ENCODE results near the gene TUBGCP4.
A peak's percentile ranks its signal among the peaks of the same experiment; 100 is the strongest.
"Not testable (repeated sequence)": the region's sequence is repeated elsewhere in the genome, so short reads cannot be mapped to it uniquely, and the experiment has no call there.

TUBGCP4 gene, protein sequence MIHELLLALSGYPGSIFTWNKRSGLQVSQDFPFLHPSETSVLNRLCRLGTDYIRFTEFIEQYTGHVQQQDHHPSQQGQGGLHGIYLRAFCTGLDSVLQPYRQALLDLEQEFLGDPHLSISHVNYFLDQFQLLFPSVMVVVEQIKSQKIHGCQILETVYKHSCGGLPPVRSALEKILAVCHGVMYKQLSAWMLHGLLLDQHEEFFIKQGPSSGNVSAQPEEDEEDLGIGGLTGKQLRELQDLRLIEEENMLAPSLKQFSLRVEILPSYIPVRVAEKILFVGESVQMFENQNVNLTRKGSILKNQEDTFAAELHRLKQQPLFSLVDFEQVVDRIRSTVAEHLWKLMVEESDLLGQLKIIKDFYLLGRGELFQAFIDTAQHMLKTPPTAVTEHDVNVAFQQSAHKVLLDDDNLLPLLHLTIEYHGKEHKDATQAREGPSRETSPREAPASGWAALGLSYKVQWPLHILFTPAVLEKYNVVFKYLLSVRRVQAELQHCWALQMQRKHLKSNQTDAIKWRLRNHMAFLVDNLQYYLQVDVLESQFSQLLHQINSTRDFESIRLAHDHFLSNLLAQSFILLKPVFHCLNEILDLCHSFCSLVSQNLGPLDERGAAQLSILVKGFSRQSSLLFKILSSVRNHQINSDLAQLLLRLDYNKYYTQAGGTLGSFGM

GRCh38 chr15:43370975-43371974 lies at the start of gene TUBGCP4, which contains the start of gene ZSCAN29:
TSS of gene TUBGCP4 (plus strand) at chr15:43371101. CDS start at chr15:43371355, 254 bp downstream.
TSS of gene ZSCAN29 (minus strand) at chr15:43371043. CDS start at chr15:43369913, 1,130 bp downstream.
- DNase-seq (ENCODE audit: low read depth in 2 of 2): peak; percentile 46 to 52

- DNase-seq (ENCODE audit: low read depth in 2 of 2): no peak
These were observed 45.7 kb upstream of the TUBGCP4 start for GRCh38 chr15:43325039-43325684.

DNA sequence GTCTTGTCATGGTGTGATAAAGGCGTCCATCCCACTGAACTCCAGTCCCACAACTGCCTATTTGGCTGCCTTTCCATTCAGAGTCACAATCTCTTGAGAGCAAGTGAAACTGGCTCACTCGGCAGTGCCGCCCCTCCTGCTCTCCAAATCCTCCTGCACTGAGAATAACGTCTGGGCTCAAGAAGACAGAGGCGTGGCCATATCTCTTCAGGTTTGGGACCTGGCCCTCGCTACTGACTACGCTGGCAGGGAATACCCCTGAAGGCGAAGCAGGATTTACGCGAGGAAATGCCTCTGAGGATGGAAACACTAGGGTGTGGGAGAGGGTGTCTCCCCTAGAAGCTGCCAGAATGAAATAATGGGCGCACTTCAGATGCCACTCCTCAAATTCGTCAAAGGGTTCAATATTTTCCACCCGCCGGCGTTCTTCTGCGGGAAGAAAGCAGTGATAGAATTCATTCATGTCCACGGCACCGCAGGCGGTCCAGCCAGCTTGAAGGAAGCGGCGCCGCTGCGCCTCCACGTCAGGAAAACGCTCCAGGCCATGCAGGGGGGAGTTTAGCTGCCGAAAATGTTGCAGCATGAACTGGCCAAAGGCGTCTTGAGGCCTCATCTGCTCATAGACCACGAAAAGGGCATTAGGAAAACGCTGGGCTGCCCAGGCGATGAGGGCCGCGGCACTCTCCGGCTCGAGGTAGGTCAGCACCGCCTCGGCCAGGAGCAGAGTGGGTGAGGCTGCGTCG lies 41.5 kb upstream of the TUBGCP4 start:
- no peak for DNase-seq (ENCODE audit: low read depth in 2 of 2)

DNA sequence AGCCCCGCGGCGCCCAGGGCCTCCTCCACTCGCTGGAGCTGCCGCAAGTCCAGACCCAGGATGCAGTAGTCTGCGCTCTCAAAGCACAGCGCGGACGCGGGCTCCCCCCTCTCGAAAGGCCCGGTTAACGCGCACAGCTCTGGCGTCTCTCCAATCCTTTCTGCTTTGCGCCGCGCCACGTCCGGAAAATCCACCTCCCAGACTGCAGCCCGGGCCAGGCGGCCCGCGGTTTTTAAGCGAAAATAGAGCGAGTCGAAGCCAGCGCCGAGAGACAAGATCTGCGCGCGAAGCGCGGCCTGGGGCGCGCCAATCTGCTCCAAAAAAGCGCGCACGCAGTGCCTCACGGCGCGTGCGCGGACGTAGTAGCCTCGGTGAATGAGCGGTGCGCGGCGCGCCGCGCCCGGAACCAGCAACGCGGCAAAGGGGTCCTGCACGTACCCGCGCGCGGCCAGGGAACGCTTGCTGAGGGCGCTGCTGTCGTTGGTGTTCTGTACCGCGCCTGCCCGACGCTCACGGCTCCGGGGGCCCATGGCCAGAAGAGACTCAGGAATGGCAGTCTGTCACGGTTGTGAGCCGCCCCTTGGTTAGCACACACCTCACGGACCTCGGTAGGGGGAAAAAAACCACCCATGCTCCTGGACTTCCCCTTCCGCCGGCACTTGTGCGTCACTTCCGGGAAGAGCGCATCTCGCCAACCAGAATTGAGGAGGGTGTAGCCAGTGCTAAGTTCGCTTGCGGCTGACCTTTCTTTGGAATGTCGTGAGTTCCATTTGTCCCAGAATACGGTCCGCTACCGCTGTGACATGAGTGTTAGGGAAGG lies 40.7 kb upstream of the TUBGCP4 start, which contains the start of gene LCMT2:
Gene LCMT2, minus strand, starts transcription at position 614 of the 820 bp plus-strand sequence. Its CDS starts 84 bp downstream, at position 530.
- DNase-seq (ENCODE audit: low read depth in 2 of 2): peak; percentile 86 to 88

GRCh38 chr15:43330780-43331087 lies 40.2 kb upstream of the TUBGCP4 start:
- no peak for DNase-seq (ENCODE audit: low read depth in 2 of 2)

- DNase-seq (ENCODE audit: low read depth in 2 of 2): no peak
These were observed 24.6 kb upstream of the TUBGCP4 start for GRCh38 chr15:43346305-43346704.

DNA sequence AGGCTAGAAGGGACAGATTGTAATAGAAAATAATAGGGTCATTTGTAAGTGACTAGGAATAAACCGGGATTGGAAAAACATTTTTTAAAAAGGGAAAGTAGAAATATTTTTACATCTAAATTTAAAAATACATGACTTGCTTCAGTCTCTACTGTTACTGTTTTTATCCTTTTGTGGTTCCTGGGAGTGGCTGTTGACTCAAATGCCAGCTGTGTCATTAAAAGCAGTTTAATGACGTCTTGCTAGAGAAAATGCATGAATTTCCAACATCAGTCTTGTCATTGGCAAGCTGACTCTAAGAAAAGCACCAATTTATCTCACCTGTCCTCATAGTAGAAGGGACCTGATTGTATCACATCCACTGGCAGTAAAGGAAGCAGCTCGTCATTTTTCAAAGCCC lies 23.8 kb upstream of the TUBGCP4 start:
- DNase-seq (ENCODE audit: low read depth in 2 of 2): no peak

DNA sequence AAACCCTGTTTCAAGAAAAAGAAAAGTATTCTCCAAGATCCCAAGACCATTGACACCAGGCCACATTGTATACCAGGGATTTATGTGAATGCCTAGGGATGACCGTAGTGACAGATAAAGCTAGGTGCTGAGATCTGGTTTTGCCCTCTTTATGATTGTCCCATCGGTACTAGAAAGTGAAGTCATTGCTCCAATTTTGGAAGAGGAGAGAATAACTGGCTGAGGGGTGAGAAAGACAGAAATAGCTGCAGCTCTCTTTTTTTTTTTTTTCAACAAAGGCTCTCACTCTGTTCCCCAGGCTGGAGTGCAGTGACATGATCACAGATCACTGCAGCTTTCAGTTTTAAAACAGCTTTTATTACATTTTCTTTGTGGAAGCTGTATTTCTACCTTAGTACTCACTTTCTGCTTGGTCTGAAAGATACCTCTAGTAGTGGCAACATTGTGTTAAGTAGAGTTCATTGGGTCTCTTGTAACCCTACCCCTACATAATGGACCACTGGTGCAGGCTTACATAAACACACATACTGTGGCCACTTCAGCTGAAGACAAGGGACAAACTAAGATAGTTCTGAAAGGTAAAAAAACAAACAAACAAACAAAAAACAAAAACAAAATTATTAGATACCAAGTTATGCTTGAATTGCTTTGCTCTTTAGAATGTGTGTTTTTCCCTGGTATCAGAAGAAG lies 18.1 kb upstream of the TUBGCP4 start:
- DNase-seq (ENCODE audit: low read depth in 2 of 2): no peak

DNA sequence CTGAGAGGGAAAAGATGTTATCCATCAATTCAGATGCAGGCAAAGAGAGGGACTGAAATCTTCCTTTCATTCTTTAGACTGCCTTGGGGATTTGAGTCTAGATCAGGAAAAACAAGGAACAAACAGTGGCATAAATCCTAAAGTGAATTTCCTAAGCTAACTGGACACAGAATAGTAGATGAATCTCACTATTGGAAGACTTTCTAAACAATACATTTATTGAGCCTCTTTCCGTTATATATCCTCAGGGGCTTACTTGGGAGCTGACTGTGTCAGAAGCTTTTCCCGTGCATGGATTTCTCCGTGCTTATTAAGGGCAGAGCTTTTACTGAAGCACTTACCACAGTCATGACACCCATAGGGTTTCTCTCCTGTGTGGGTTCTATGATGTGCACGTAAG lies 10.1 kb upstream of the TUBGCP4 start:
- DNase-seq (ENCODE audit: low read depth in 2 of 2): no peak

DNA sequence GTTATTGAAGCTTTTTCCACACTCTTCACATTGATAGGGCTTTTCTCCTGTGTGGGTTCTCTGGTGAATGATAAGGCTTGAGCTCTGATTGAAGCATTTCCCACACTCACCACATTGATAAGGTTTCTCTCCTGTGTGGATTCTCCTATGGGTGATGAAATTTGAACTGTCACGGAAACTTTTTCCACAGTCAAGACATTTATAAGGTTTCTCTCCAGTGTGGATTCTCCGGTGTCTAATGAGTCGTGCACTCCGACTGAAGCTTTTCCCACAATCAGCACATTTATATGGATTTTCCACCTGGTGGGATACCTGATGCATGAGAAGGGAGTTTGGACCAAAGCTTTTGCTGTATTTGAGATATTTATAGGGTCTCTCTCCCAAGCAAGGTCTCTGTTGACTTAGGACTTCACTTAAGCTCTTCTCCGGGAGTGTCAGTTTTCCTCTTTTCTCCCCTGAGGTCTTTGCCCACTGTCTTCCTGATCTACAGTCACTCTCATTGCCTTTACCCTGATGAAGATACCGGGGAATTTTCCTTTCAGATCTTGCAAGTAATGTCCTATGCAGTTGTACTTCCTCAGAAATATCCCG lies 9.5 kb upstream of the TUBGCP4 start:
- DNase-seq (ENCODE audit: low read depth in 2 of 2): no peak

DNA sequence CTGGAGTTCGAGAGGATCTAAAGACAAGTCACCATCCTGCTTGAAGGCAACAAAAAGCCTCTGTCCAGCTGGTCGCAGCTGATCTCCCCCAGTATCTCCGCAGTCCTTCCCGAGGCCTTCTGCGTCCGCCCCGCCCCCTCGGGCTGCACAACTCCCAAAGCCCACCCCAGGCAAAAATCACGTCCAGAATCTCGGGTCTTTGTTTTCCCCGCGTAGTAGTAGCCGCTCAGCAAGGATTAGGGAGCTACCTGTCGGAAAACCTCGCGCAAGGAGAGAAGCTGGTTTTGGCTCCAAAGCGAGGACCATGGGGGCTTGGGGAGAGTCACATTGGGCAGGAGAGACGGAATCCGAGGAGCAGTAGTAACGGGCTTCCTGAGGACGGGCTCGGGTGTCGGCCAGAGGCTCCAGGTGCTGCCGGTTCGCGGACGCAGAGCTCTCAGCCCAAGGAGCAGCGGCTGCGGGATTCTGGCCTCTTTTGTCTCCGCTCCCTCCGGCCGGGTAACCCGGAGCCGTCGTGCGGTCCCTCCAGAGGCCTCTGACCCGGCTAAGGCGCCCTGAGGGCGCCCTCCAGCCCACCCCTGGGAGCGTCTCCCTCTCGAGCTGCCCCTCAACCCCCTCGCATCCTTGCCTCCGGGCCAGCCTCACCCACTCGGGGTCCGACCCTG lies 459 bp upstream of the TUBGCP4 start:
- DNase-seq (ENCODE audit: low read depth in 2 of 2): no peak

DNA sequence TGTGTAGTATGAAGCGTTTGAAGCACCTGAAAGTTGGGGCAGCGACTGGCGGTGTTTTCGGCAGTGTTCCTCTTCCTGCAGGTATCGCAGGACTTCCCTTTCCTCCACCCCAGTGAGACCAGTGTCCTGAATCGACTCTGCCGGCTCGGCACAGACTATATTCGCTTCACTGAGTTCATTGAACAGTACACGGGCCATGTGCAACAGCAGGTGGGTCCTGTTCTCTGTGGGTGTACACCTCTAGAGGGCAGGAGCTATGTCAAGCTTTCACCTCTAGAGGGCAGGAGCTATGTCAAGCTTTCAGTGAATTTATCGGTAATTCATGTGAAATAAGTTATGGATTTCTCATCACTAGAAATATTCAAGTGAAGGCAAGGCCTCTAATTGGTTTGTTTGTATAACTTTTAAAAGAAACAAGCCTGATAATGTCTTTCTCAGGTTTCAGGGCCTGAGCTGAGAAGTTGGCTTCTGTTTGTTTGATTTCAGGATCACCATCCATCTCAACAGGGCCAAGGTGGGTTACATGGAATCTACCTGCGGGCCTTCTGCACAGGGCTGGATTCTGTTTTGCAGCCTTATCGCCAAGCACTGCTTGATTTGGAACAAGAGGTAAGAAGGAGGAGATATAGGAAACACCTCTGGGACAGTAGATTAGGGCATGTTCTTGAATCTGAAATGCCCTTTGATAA lies 5.3 kb downstream of the TUBGCP4 start:
- no peak for DNase-seq (ENCODE audit: low read depth in 2 of 2)

DNA sequence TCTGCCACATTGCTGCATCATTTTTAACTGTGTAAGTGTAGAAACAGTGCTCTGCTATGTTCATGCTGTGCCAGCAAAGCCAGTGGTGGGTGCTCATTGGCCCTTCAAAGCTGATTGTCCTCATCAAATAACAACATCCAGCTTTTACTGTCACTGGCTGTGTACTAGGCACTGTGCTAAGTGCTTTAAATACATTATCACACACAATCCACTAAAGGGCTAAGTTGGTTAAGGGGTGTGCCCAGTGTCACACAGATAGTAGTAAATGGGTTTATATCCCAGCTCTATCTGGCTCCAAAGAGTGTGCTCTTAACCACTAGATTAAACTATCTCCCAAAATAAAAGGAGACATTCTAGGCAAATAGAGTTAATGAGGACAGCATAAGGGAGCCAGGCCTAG lies 7.7 kb downstream of the TUBGCP4 start:
- no peak for DNase-seq (ENCODE audit: low read depth in 2 of 2)

GRCh38 chr15:43382310-43382709 lies 11.4 kb downstream of the TUBGCP4 start:
- no peak for DNase-seq (ENCODE audit: low read depth in 2 of 2)

DNA sequence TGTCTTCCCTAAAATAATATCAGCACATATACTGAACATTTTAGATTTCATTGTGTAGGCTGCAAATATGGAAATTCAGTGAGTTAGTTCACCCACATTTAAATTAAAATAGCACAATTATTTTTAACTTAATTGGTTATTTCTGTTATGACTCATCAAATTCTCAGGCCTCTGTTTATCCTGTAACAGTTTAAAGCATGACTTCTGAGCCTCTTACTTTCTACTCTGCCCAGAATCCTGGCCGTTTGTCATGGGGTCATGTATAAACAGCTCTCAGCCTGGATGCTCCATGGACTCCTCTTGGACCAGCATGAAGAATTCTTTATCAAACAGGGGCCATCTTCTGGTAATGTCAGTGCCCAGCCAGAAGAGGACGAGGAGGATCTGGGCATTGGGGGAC lies 12.2 kb downstream of the TUBGCP4 start:
- DNase-seq (ENCODE audit: low read depth in 2 of 2): no peak

DNA sequence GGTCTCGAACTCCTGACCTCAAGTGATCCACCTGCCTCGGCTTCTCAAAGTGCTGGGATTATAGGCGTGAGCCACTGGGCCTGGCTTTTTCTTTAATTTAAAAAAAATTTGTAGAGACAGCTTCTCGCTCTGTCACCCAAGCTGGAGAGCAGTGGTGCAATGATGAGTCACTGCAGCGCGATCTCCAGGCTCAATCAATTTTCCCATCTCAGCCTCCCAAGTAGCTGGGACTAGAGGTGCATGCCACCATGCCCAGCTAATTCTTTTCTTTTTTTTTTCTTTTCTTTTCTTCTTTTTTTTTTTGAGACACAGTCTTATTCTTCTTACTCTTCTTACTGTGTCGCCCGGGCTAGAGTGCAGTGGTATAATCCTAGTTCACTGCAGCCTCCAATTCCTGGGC lies 19.8 kb downstream of the TUBGCP4 start:
- DNase-seq (ENCODE audit: low read depth in 2 of 2): no peak

DNA sequence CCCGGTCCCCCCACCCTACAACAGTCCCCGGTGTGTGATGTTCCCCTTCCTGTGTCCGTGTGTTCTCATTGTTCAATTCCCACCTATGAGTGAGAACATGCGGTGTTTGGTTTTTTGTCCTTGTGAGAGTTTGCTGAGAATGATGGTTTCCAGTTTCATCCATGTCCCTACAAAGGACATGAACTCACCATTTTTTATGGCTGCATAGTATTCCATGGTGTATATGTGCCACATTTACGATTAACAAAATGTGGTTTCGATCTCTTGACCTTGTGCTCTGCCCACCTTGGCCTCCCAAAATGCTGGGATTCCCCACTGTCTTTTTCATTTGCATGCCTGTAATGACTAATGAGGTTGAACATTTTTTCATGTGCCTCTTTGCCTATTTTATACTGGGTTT lies 22.7 kb downstream of the TUBGCP4 start:
- DNase-seq (ENCODE audit: low read depth in 2 of 2): not testable (repeated sequence)

DNA sequence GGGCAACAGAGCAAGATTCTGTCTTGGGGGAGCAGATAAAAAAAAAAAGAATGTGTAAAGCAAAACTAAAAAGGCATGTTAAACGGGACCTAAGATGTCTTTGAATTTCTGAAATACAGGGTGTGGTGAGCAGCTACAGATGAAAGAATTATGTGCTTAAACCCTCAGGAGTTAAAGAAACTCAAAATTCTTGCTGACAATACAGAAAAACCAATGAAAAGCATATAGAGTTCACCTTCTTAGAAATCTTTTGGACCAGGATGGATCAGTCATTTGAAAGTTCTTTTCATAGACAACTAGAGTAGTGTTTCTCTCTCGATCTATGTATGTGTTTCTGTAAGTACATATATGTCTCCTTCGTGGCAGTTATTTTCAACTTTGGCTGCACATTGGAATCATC lies 31.4 kb downstream of the TUBGCP4 start:
- DNase-seq (ENCODE audit: low read depth in 2 of 2): no peak
